ENCODE data around the gene HDGFL2. TPM values are rescaled to one million over a fixed set of nuclear protein-coding genes. Genes with fewer than 3 reads are reported as not detected.

Gene HDGFL2
- total and polyA plus RNA-seq, 2 donors (not counting 1 experiment from before 2014, with no cell fraction given), result 19.5 to 51.2 TPM

GRCh38 chr19:4499855-4500254 lies 27.8 kb downstream of the HDGFL2 start:
- Histone ChIP-seq H3K27ac (ENCODE audit: insufficient read depth, low read length) (no peak overlapping the region), H3K4me2 (ENCODE audit: extremely low read depth, insufficient read depth, low read length) (no peak overlapping the region), H4K20me1 (ENCODE audit: control insufficient read depth, extremely low read depth, insufficient read depth, low read length) (no peaks in the 10 kb centered on the region), H3K27me3 (ENCODE audit: control insufficient read depth, insufficient read depth, low read length) (no peaks in the 10 kb centered on the region), H3K36me3 (ENCODE audit: control insufficient read depth, insufficient read depth, low read length) (peaks cover 21% of the 10 kb centered on the region), H3K4me3 (replicated peaks in 1 of 4; ENCODE audit: control extremely low read depth in 1 of 4, insufficient read depth in 1 of 4, low read depth in 3 of 4, low read length in 4 of 4) (no peak overlapping the region), H3K4me1 (ENCODE audit: control insufficient read depth, extremely low read depth, insufficient read depth, low read length) (no peaks in the 10 kb centered on the region), H3K9ac (ENCODE audit: insufficient read depth, low read length) (no peak overlapping the region), H3K79me2 (ENCODE audit: control insufficient read depth, insufficient read depth, low read length) (no peaks in the 10 kb centered on the region), H3K9me3 (ENCODE audit: control insufficient read depth, insufficient read depth, low read depth, low read length) (no peaks in the 10 kb centered on the region), H2AFZ (ENCODE audit: low read length) (no peak overlapping the region)
- DNase-seq (ENCODE audit: low read depth in 2 of 2), result no peak
- TF ChIP-seq EZH2 (IDR thresholded peaks at IDR 0.05; ENCODE audit: low read length, missing control alignments) (no peak), CTCF (conservative IDR thresholded peaks at IDR 0.05 in 1 of 2, IDR thresholded peaks at IDR 0.05 in 1 of 2; ENCODE audit: low read depth in 1 of 2, low read length in 2 of 2) (no peak)

GRCh38 chr19:4500841-4501591 lies 28.9 kb downstream of the HDGFL2 start:
- Histone ChIP-seq H3K4me1 (ENCODE audit: control insufficient read depth, extremely low read depth, insufficient read depth, low read length) (no peaks in the 10 kb centered on the region), H3K36me3 (ENCODE audit: control insufficient read depth, insufficient read depth, low read length) (peaks cover 21% of the 10 kb centered on the region), H3K27ac (ENCODE audit: insufficient read depth, low read length) (no peak overlapping the region), H3K79me2 (ENCODE audit: control insufficient read depth, insufficient read depth, low read length) (no peaks in the 10 kb centered on the region), H3K4me3 (replicated peaks in 1 of 4; ENCODE audit: control extremely low read depth in 1 of 4, insufficient read depth in 1 of 4, low read depth in 3 of 4, low read length in 4 of 4) (no peak overlapping the region), H3K9ac (ENCODE audit: insufficient read depth, low read length) (no peak overlapping the region), H2AFZ (ENCODE audit: low read length) (no peak overlapping the region), H3K9me3 (ENCODE audit: control insufficient read depth, insufficient read depth, low read depth, low read length) (no peaks in the 10 kb centered on the region), H3K27me3 (ENCODE audit: control insufficient read depth, insufficient read depth, low read length) (no peaks in the 10 kb centered on the region), H3K4me2 (ENCODE audit: extremely low read depth, insufficient read depth, low read length) (no peak overlapping the region), H4K20me1 (ENCODE audit: control insufficient read depth, extremely low read depth, insufficient read depth, low read length) (no peaks in the 10 kb centered on the region)
- no peak for DNase-seq (ENCODE audit: low read depth in 2 of 2)
- TF ChIP-seq CTCF (conservative IDR thresholded peaks at IDR 0.05 in 1 of 2, IDR thresholded peaks at IDR 0.05 in 1 of 2; ENCODE audit: low read depth in 1 of 2, low read length in 2 of 2) (no peak), EZH2 (IDR thresholded peaks at IDR 0.05; ENCODE audit: low read length, missing control alignments) (no peak)

- Histone ChIP-seq H3K4me2 (ENCODE audit: extremely low read depth, insufficient read depth, low read length) (no peak overlapping the region), H2AFZ (ENCODE audit: low read length) (no peak overlapping the region), H3K79me2 (ENCODE audit: control insufficient read depth, insufficient read depth, low read length) (no peaks in the 10 kb centered on the region), H3K4me3 (replicated peaks in 1 of 4; ENCODE audit: control extremely low read depth in 1 of 4, insufficient read depth in 1 of 4, low read depth in 3 of 4, low read length in 4 of 4) (no peak overlapping the region), H3K27ac (ENCODE audit: insufficient read depth, low read length) (no peak overlapping the region), H4K20me1 (ENCODE audit: control insufficient read depth, extremely low read depth, insufficient read depth, low read length) (no peaks in the 10 kb centered on the region), H3K9me3 (ENCODE audit: control insufficient read depth, insufficient read depth, low read depth, low read length) (no peaks in the 10 kb centered on the region), H3K36me3 (ENCODE audit: control insufficient read depth, insufficient read depth, low read length) (peaks cover 21% of the 10 kb centered on the region), H3K4me1 (ENCODE audit: control insufficient read depth, extremely low read depth, insufficient read depth, low read length) (peaks cover 2% of the 10 kb centered on the region), H3K27me3 (ENCODE audit: control insufficient read depth, insufficient read depth, low read length) (no peaks in the 10 kb centered on the region), H3K9ac (ENCODE audit: insufficient read depth, low read length) (no peak overlapping the region)
- no peak for DNase-seq (ENCODE audit: low read depth in 2 of 2)
- TF ChIP-seq EZH2 (IDR thresholded peaks at IDR 0.05; ENCODE audit: low read length, missing control alignments) (no peak), CTCF (conservative IDR thresholded peaks at IDR 0.05 in 1 of 2, IDR thresholded peaks at IDR 0.05 in 1 of 2; ENCODE audit: low read depth in 1 of 2, low read length in 2 of 2) (no peak)
These were observed 29.6 kb downstream of the HDGFL2 start for GRCh38 chr19:4501691-4502090.
